ENCODE measurements around the gene SLC45A1.

Gene SLC45A1

DNA sequence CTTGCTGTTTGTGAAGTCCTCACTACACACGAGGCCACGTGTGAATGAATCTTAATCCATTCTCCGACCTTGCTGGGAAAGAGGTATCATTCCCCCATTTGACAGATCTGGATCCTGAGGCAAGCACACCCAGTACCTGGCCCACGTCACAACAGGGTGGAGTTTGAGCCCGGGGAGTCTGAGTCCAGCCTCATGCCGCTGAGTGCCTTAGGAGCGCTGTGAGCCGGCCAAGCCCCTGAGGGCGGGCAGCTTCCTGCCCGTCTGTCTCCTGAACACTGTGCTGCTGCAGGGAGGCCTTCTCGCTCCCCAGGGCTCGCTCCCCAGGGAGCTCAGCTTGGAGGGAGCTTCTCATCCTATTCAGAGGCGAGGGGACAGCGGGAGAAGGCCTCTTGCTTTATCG is 29.7 kb downstream of the SLC45A1 start:
- TF ChIP-seq, protein P1, sequence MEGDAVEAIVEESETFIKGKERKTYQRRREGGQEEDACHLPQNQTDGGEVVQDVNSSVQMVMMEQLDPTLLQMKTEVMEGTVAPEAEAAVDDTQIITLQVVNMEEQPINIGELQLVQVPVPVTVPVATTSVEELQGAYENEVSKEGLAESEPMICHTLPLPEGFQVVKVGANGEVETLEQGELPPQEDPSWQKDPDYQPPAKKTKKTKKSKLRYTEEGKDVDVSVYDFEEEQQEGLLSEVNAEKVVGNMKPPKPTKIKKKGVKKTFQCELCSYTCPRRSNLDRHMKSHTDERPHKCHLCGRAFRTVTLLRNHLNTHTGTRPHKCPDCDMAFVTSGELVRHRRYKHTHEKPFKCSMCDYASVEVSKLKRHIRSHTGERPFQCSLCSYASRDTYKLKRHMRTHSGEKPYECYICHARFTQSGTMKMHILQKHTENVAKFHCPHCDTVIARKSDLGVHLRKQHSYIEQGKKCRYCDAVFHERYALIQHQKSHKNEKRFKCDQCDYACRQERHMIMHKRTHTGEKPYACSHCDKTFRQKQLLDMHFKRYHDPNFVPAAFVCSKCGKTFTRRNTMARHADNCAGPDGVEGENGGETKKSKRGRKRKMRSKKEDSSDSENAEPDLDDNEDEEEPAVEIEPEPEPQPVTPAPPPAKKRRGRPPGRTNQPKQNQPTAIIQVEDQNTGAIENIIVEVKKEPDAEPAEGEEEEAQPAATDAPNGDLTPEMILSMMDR (IDR thresholded peaks at IDR 0.05; ENCODE audit: low read depth, low read length), result no peak
- no peak overlapping the region for H3K4me3 ChIP-seq (replicated peaks in 1 of 2; ENCODE audit: low read depth in 2 of 2, low read length in 2 of 2)
- peak in 1 of 2 donors; percentile 27 for DNase-seq (ENCODE audit: low read depth in 2 of 2)

DNA sequence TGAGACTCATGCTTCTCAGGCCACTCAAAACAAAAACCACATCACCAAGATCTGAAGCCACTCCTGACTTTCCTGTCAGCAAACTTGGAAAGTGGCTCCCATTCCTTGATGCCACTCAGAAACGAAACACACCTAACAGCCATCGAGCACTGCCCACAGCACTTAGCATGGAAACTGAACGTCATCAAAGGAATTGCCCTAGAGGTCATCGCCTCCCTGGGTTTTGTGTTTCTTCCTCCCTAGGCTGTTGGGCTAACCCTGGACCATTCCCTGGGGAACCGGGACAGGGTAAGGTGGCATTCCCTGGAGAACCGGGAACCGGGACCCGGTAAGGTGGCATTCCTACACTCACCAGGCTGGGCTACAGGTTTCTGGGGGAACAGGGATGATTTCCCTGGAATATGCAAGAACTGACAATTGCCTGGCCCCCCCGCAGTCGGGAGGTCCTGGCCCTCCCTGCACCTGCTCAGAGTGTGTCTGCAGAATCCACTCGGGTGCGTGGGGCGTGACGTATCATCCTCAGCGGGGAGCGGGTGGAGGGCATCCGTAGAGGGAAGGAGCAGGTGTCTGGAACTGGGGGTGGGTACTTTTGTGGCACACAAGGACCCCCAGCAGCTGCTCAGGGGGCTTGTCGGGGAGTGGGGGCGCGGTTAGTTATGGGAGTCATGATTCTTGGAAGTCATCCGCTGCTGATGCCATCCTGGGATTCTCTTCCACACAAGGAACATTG is 30.3 kb downstream of the SLC45A1 start:
- TF ChIP-seq, protein P1 (IDR thresholded peaks at IDR 0.05; ENCODE audit: low read depth, low read length), result no peak
- no peak for DNase-seq (ENCODE audit: low read depth in 2 of 2)
- no peak overlapping the region for H3K4me3 ChIP-seq (replicated peaks in 1 of 2; ENCODE audit: low read depth in 2 of 2, low read length in 2 of 2)

DNA sequence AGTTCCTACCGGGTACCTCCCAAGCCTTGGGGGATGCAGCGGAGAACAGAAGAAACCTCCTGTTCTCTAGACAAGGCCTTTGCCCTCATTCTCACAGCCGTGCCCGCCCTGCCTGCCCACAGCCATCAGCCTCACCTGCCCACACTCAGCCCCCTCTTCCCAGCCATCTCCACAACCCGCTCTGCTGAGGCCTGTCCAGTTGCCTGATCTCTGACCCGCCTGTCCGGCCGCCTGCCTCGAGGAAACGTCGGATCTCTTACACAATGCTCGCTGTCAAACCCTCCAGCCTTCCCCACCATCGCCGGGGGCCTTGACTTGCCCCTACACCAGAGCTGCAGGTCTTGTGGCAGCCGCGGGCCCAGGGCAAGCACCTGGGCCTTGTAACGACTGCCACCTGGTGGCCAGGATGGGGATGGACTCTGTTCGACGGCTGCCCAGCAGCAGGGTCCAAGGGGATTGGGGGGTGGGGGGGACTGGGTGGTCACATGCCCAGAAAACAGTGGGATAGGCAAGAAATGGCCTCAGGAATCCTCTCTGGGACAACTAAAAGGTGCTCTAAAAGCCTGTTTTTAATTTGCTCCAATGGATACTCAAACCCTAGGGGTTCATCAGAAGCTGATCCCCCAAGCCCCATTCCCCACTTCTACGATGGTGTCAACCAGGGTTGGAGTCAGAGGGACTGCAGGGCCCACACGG is 31.0 kb downstream of the SLC45A1 start:
- TF ChIP-seq, protein P1 (IDR thresholded peaks at IDR 0.05; ENCODE audit: low read depth, low read length), result peak; percentile 89
- H3K4me3 ChIP-seq (replicated peaks in 1 of 2; ENCODE audit: low read depth in 2 of 2, low read length in 2 of 2), result no peak overlapping the region
- peak; percentile 61 to 77 for DNase-seq (ENCODE audit: low read depth in 2 of 2)

DNA sequence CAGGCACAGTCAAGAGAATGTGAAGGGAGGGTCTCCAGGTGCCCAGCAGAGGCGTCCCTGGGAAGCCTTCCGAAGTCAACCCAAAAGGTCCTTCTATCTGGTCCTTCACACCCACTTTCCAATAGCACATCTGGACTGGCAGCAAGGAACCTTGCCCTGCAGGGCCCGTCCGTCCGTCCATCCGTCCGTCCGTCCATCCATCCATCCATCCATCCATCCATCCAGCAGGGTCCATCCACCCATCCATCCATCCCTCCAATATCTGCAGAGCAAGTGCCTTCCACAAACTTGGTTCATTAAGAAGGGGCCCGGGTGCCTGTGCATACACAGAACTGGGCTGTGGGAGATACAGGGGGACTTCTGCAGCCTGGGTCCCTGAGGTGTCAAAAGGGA is 31.6 kb downstream of the SLC45A1 start:
- TF ChIP-seq, protein P1 (IDR thresholded peaks at IDR 0.05; ENCODE audit: low read depth, low read length), result no peak
- no peak overlapping the region for H3K4me3 ChIP-seq (replicated peaks in 1 of 2; ENCODE audit: low read depth in 2 of 2, low read length in 2 of 2)

DNA sequence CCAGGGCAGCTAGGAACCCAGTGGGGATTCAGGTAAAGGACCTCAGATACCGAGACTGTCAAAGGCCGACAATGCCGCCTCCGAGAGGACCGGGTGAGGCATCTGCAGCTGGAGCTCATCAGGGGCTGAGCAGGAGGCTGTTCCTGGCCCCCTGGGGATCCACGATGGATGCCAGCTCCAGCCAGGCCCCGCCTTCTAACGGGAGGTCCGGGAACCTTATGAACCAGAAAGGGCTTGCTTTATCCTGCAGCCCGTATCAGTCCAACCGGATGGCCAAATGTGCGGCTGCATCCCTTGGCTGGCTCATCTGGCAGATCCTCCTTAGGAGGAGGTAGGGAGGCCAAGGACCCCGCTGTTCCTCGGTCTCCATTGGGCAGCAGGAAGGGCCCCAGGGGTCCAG is 32.0 kb downstream of the SLC45A1 start:
- peak; percentile 63 to 80 for DNase-seq (ENCODE audit: low read depth in 2 of 2)
- TF ChIP-seq, protein P1 (IDR thresholded peaks at IDR 0.05; ENCODE audit: low read depth, low read length), result no peak
- H3K4me3 ChIP-seq (replicated peaks in 1 of 2; ENCODE audit: low read depth in 2 of 2, low read length in 2 of 2), result no peak overlapping the region

More for the DNA sequence above, 31.6 kb downstream of the SLC45A1 start:
- no peak for DNase-seq (ENCODE audit: low read depth in 2 of 2)

DNA sequence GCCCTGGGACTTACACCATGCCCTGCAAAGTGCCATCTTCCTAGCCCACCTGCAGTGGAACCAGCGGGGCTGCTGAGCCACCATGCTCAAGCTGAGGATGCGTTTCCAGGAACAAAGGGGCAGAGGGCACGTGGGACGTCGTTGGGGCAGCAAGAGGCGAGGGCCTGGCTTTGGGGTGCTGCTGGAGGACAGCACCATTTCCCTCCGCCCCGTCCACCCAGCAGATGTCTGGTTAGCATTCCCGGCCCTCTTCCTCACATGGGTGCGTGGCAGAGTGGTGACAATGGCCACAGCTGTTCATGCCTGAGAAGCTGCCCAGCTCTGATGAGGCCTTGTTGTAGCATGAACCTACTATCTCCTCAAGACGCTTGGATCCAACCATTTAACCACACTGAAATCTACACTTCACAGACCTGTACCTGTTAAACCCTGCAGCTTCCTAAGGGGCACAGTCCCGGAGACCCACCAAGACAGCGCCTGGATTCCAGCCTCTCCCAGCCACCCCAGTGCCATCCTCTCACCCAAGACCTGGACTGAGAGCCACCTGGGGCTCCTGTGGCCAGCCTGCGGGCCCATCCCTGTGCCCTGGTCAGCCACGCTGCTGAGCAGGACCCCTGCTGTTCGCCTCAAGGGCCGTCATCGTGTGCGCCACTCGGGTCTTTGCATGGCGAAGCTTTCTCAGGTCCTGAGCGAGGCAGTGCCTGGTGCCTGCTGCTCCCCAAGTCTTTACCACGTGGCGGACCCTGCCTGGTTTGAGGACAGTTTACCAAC is 33.2 kb downstream of the SLC45A1 start:
- no peak for DNase-seq (ENCODE audit: low read depth in 2 of 2)
- TF ChIP-seq, protein P1 (IDR thresholded peaks at IDR 0.05; ENCODE audit: low read depth, low read length), result no peak
- no peak overlapping the region for H3K4me3 ChIP-seq (replicated peaks in 1 of 2; ENCODE audit: low read depth in 2 of 2, low read length in 2 of 2)
